Caco-2 (cell line): ENCODE measurements around the gene ARSD. TPM values are rescaled to one million over a fixed set of nuclear protein-coding genes. Genes with fewer than 3 reads are reported as not detected.

Experiments
- BruUV-seq: library from RNA; stranded (reverse); fragments of 400-500 nt; replicated peaks from 2 replicates; lab custom pipeline; 2021; lab: Mats Ljungman, UMichigan
- CTCF ChIA-PET: fragments of 300-600 bp; sonication (Branson Sonifier 250); formaldehyde crosslinking; loops from one replicate; lab custom pipeline; 2022; ENCODE audit warnings: antibody characterized with exemption; lab: Charles Lee
- POLR2A ChIA-PET: fragments of 300-600 bp; sonication (Branson Sonifier 250); formaldehyde crosslinking; loops from one replicate; lab custom pipeline; 2022; ENCODE audit warnings: antibody characterized with exemption; lab: Charles Lee
- DNase-seq, 2 experiments: peaks; one replicate each; pipeline versions ENCODE4 v3.0.0 to v3.0.0-alpha.2; 2020 to 2022
- H3K27me3 ChIP-seq: replicated peaks from 2 replicates; pipeline ENCODE4 v1.6.0; 2011; ENCODE audit warnings: low read length; ENCODE audit not compliant: control insufficient read depth, insufficient read depth
- H3K36me3 ChIP-seq: 2 replicates; pipeline ENCODE4 v1.5.1; 2011; ENCODE audit warnings: low read length; ENCODE audit not compliant: control insufficient read depth, insufficient read depth
- H3K4me1 ChIP-seq: fragments of 250-450 bp; sonication (Bioruptor Pico); 2 replicates; pipeline ENCODE4 v1.5.1; 2020; ENCODE audit warnings: mild to moderate bottlenecking
- H3K4me3 ChIP-seq: 2 replicates; pipeline ENCODE4 v1.5.1; 2011; ENCODE audit warnings: low read depth, mild to moderate bottlenecking, control low read depth, low read length
- H3K9me3 ChIP-seq: fragments of 250-450 bp; sonication (Bioruptor Pico); 2 replicates; pipeline ENCODE4 v1.5.1; 2020; ENCODE audit warnings: mild to moderate bottlenecking, moderate library complexity
- H3K27ac Mint-ChIP-seq: one replicate; pipeline ENCODE4 v1.8.0; 2022; ENCODE audit warnings: mixed read lengths; ENCODE audit not compliant: unreplicated experiment
- H3K27me3 Mint-ChIP-seq: one replicate; pipeline ENCODE4 v1.8.0; 2022; ENCODE audit warnings: mixed read lengths; ENCODE audit not compliant: insufficient read depth, unreplicated experiment
- H3K36me3 Mint-ChIP-seq: one replicate; pipeline ENCODE4 v1.8.0; 2022; ENCODE audit warnings: mild to moderate bottlenecking, mixed read lengths; ENCODE audit not compliant: insufficient read depth, unreplicated experiment
- H3K4me1 Mint-ChIP-seq: one replicate; pipeline ENCODE4 v1.8.0; 2022; ENCODE audit warnings: low read depth, mixed read lengths; ENCODE audit not compliant: unreplicated experiment
- H3K4me3 Mint-ChIP-seq: one replicate; pipeline ENCODE4 v1.8.0; 2022; ENCODE audit warnings: mild to moderate bottlenecking, moderate library complexity, mixed read lengths; ENCODE audit not compliant: unreplicated experiment
- H3K9me3 Mint-ChIP-seq: one replicate; pipeline ENCODE4 v1.8.0; 2022; ENCODE audit warnings: mixed read lengths; ENCODE audit not compliant: unreplicated experiment
- intact Hi-C: fragments of 100-400 bp; cut with micrococcal nuclease; formaldehyde crosslinking; loops from one replicate; pipeline ENCODE4 v1.10.0; 2022; ENCODE audit not compliant: unreplicated experiment
- total RNA-seq: library from RNA; stranded (reverse); gene quantifications from 2 replicates; pipeline ENCODE4 v1.2.3, GENCODE V29; 2022
- TF ChIP-seq, protein P1 (sequence below), 2 experiments: fragments of 200-600 bp in 1 of 2; IDR thresholded peaks; 1 replicate in 1 of 2; 2 replicates in 1 of 2; pipeline versions ENCODE4 v1.5.1 to v1.8.0; 2011 to 2022; ENCODE audit warnings: antibody characterized with exemption in 1 of 2, control low read depth in 1 of 2, inconsistent platforms in 1 of 2, low read depth in 1 of 2, low read length in 1 of 2, mild to moderate bottlenecking in 1 of 2, moderate library complexity in 1 of 2; ENCODE audit not compliant: insufficient read depth in 1 of 2, severe bottlenecking in 1 of 2, unreplicated experiment in 1 of 2

The ARSD gene
- total RNA-seq, 1 experiment from 2014 or later: 5.8 TPM

DNA sequence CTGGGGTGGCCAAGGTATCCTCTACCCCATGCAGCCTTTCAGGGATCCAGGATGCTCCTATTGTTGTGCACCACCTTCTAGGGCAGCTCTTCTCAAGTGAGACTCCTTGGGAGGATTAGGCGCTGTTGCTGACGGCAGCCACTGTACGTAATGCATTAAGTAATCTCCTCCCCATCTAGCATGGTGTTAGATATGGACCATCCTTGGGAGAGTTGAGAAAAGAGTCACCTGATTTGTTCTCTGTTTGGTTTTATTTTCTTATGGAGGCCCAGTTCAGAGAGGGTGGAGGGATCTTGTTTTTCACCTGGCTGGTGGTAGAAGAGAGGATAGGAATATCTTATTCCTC, 54.0 kb downstream of the ARSD start:
- TF ChIP-seq, protein P1, sequence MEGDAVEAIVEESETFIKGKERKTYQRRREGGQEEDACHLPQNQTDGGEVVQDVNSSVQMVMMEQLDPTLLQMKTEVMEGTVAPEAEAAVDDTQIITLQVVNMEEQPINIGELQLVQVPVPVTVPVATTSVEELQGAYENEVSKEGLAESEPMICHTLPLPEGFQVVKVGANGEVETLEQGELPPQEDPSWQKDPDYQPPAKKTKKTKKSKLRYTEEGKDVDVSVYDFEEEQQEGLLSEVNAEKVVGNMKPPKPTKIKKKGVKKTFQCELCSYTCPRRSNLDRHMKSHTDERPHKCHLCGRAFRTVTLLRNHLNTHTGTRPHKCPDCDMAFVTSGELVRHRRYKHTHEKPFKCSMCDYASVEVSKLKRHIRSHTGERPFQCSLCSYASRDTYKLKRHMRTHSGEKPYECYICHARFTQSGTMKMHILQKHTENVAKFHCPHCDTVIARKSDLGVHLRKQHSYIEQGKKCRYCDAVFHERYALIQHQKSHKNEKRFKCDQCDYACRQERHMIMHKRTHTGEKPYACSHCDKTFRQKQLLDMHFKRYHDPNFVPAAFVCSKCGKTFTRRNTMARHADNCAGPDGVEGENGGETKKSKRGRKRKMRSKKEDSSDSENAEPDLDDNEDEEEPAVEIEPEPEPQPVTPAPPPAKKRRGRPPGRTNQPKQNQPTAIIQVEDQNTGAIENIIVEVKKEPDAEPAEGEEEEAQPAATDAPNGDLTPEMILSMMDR (IDR thresholded peaks at IDR 0.05; ENCODE audit: insufficient read depth in 1 of 2, low read depth in 1 of 2, low read length in 1 of 2, severe bottlenecking in 1 of 2, unreplicated experiment in 1 of 2): no peak
- H3K9me3 ChIP-seq: no peaks in the 10 kb centered on the region
- Mint-ChIP-seq H3K27ac (no peak overlapping the region), H3K27me3 (no peaks in the 10 kb centered on the region), H3K36me3 (peaks cover 18% of the 10 kb centered on the region), H3K4me1 (no peaks in the 10 kb centered on the region), H3K9me3 (no peaks in the 10 kb centered on the region), H3K4me3 (no peak overlapping the region)
- H3K36me3 ChIP-seq: no peaks in the 10 kb centered on the region
- CTCF ChIA-PET: interaction anchor here (0.6 to 1.6 kb wide), 4 partner anchors 8 to 333 kb away, joined by 3 to 4 read pairs (median 4); no protein-coding TSS in a partner anchor
- no peak for DNase-seq
- H3K4me3 ChIP-seq: no peak overlapping the region
- no peaks in the 10 kb centered on the region for H3K27me3 ChIP-seq
- no peaks in the 10 kb centered on the region for H3K4me1 ChIP-seq
- no TSS peak for BruUV-seq
- intact Hi-C loops: no loop called here
- POLR2A ChIA-PET: no interaction called here

DNA sequence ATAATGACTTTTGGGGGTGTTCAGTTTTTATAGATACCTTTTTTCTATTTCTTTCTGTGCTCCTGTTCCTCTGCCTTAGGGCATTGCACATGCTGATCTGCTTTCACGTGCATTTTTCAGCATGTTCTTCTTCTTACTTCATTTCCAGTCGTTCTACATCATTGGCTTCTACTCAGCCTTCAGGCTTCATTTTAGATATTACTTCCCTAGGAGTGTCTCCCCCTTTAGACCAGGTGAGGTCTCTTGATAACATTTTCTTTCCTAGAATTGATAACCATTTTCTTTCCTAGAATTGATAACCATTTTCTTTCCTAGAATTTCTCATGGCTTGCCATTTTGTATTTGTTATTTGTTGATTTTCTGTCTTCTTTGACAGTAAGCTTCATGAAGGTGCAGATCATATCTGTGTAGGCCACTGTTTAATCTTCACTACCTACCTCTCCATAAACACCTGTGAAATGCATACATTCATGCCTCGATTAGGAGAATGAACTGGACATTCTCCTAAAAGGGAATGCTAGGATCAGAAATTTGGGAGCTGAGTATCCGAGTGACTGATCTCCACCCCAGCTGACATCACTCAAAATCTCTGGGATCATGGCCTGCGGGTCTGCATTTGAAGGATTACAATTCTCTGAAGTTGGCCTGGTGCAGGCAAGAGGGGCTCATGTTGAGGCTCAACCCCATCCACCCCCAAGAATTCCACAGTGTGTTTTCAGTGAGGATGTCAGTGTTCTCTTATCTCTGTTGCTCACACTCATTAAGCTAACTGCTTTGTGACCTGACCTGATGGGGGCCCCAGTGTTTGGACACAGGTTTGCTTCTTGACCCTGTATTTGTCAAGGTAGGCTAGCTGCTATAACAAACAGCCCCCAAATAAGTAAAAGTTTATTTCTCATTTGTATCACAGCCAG, 54.7 kb downstream of the ARSD start:
- no peak overlapping the region for H3K4me3 ChIP-seq
- H3K36me3 Mint-ChIP-seq: peaks cover 13% of the 10 kb centered on the region
- H3K9me3 Mint-ChIP-seq: no peaks in the 10 kb centered on the region
- ChIA-PET CTCF (no interaction called here), POLR2A (no interaction called here)
- H3K4me1 ChIP-seq: no peaks in the 10 kb centered on the region
- H3K27ac Mint-ChIP-seq: no peak overlapping the region
- no TSS peak for BruUV-seq
- intact Hi-C loops: no loop called here
- no peaks in the 10 kb centered on the region for H3K27me3 ChIP-seq
- H3K36me3 ChIP-seq: no peaks in the 10 kb centered on the region
- no peaks in the 10 kb centered on the region for H3K27me3 Mint-ChIP-seq
- no peaks in the 10 kb centered on the region for H3K9me3 ChIP-seq
- TF ChIP-seq, protein P1 (IDR thresholded peaks at IDR 0.05; ENCODE audit: insufficient read depth in 1 of 2, low read depth in 1 of 2, low read length in 1 of 2, severe bottlenecking in 1 of 2, unreplicated experiment in 1 of 2): no peak
- no peaks in the 10 kb centered on the region for H3K4me1 Mint-ChIP-seq
- no peak for DNase-seq
- H3K4me3 Mint-ChIP-seq: no peak overlapping the region

DNA sequence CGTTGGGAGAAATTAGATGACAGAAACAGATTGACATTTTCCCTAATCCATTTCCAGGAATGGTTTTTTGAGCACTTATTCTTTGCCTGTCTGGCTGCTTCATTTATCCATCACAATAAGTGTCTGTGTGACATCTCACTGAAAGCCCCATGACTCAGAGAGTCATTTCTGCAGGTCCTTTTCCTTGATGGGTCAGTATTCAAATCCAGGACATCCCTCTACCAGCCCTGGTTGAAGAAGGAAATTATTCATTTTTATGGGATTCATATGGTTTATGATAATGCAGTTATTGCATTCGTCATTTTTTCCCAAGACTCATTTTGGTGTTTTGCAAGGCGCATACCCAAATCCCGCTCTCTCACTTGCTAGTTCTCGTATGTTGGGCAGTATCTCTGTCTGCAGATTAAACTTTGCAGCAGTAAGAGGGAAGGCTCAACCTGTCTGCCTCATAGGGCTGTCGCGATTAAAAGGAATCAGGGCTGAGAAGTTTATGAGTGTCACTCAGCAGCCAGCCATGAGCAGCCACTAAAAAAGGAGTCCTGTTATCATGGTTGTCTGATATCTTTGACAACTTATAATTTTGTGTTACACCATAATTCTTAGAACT, 56.4 kb downstream of the ARSD start:
- H3K4me3 ChIP-seq: no peak overlapping the region
- TF ChIP-seq, protein P1 (IDR thresholded peaks at IDR 0.05; ENCODE audit: insufficient read depth in 1 of 2, low read depth in 1 of 2, low read length in 1 of 2, severe bottlenecking in 1 of 2, unreplicated experiment in 1 of 2): no peak
- H3K9me3 ChIP-seq: no peaks in the 10 kb centered on the region
- no TSS peak for BruUV-seq
- Mint-ChIP-seq H3K9me3 (no peaks in the 10 kb centered on the region), H3K4me1 (no peaks in the 10 kb centered on the region), H3K27me3 (no peaks in the 10 kb centered on the region), H3K36me3 (peaks cover 10% of the 10 kb centered on the region), H3K27ac (no peak overlapping the region), H3K4me3 (no peak overlapping the region)
- intact Hi-C loops: no loop called here
- ChIA-PET CTCF (no interaction called here), POLR2A (no interaction called here)
- no peaks in the 10 kb centered on the region for H3K36me3 ChIP-seq
- no peaks in the 10 kb centered on the region for H3K4me1 ChIP-seq
- no peaks in the 10 kb centered on the region for H3K27me3 ChIP-seq
- DNase-seq: no peak
